H9 (cell line): ENCODE measurements around the gene RAB26. TPM values are rescaled to one million over a fixed set of nuclear protein-coding genes. Genes with fewer than 3 reads are reported as not detected.

Source experiments
- DNase-seq: peaks from one replicate; pipeline ENCODE4 v3.0.0-alpha.2; 2017
- H2AFZ ChIP-seq: one replicate; pipeline ENCODE4 v1.6.1; 2013; ENCODE audit warnings: mild to moderate bottlenecking, low read length, control low read depth, moderate library complexity
- H2AK5ac ChIP-seq: 2 replicates; pipeline ENCODE4 v1.6.1; 2013; ENCODE audit warnings: low read length, control low read depth, mixed read lengths; ENCODE audit not compliant: insufficient read length
- H2BK120ac ChIP-seq: one replicate; pipeline ENCODE4 v1.6.1; 2013; ENCODE audit warnings: low read depth, mild to moderate bottlenecking, low read length, control low read depth, inconsistent platforms; ENCODE audit not compliant: poor library complexity, severe bottlenecking
- H2BK12ac ChIP-seq: 2 replicates; pipeline ENCODE4 v1.6.1; 2013; ENCODE audit warnings: low read length, control low read depth, mixed read lengths, low read depth; ENCODE audit not compliant: insufficient read length
- H2BK15ac ChIP-seq: 2 replicates; pipeline ENCODE4 v1.6.1; 2013; ENCODE audit warnings: low read depth, low read length, control low read depth
- H2BK20ac ChIP-seq: one replicate; pipeline ENCODE4 v1.6.1; 2013; ENCODE audit warnings: low read depth, mild to moderate bottlenecking, low read length, control low read depth, inconsistent platforms; ENCODE audit not compliant: poor library complexity, severe bottlenecking
- H2BK5ac ChIP-seq: 2 replicates; pipeline ENCODE4 v1.6.1; 2013; ENCODE audit warnings: low read length, control low read depth, mixed read lengths; ENCODE audit not compliant: insufficient read length
- H3K14ac ChIP-seq: 2 replicates; pipeline ENCODE4 v1.6.1; 2013; ENCODE audit warnings: low read length, control low read depth; ENCODE audit not compliant: insufficient read depth
- H3K18ac ChIP-seq: 2 replicates; pipeline ENCODE4 v1.6.1; 2013; ENCODE audit warnings: low read depth, mild to moderate bottlenecking, mixed read lengths, low read length, control low read depth; ENCODE audit not compliant: insufficient read length
- H3K23ac ChIP-seq: 2 replicates; pipeline ENCODE4 v1.6.1; 2013; ENCODE audit warnings: low read length, control low read depth, mixed read lengths, low read depth; ENCODE audit not compliant: insufficient read length
- H3K23me2 ChIP-seq: 2 replicates; pipeline ENCODE4 v1.6.1; 2013; ENCODE audit warnings: low read depth, mild to moderate bottlenecking, mixed read lengths, low read length, control low read depth; ENCODE audit not compliant: insufficient read length, poor library complexity, severe bottlenecking
- H3K27ac ChIP-seq: 2 replicates; pipeline ENCODE4 v1.5.1; 2013; ENCODE audit warnings: low read length, control low read depth, mixed read lengths, low read depth; ENCODE audit not compliant: insufficient read length
- H3K27me3 ChIP-seq: 2 replicates; pipeline ENCODE4 v1.6.1; 2013; ENCODE audit warnings: low read length, control low read depth, inconsistent platforms; ENCODE audit not compliant: insufficient read depth
- H3K4ac ChIP-seq: 2 replicates; pipeline ENCODE4 v1.6.1; 2013; ENCODE audit warnings: low read depth, mild to moderate bottlenecking, control low read depth, inconsistent platforms, low read length, moderate library complexity
- H3K4me1 ChIP-seq: 2 replicates; pipeline ENCODE4 v1.6.1; 2013; ENCODE audit warnings: low read length, control low read depth, inconsistent platforms; ENCODE audit not compliant: insufficient read depth
- H3K4me2 ChIP-seq: 2 replicates; pipeline ENCODE4 v1.6.1; 2013; ENCODE audit warnings: low read length, control low read depth, mixed read lengths; ENCODE audit not compliant: insufficient read length, insufficient read depth
- H3K56ac ChIP-seq: 2 replicates; pipeline ENCODE4 v1.6.1; 2013; ENCODE audit warnings: low read depth, mild to moderate bottlenecking, mixed read lengths, low read length, control low read depth; ENCODE audit not compliant: insufficient read length
- H3K79me1 ChIP-seq: 2 replicates; pipeline ENCODE4 v1.6.1; 2013; ENCODE audit warnings: low read depth, mild to moderate bottlenecking, moderate library complexity, low read length, control low read depth, inconsistent platforms; ENCODE audit not compliant: insufficient read depth, poor library complexity, severe bottlenecking
- H3K79me2 ChIP-seq: 2 replicates; pipeline ENCODE4 v1.6.1; 2013; ENCODE audit warnings: low read length, control low read depth, inconsistent platforms; ENCODE audit not compliant: insufficient read depth
- H3K9ac ChIP-seq: 2 replicates; pipeline ENCODE4 v1.6.1; 2013; ENCODE audit warnings: low read length, control low read depth, mixed read lengths; ENCODE audit not compliant: insufficient read length; ENCODE audit errors: extremely low read depth
- H3K9me3 ChIP-seq: one replicate; pipeline ENCODE4 v1.6.1; 2013; ENCODE audit warnings: low read depth, low read length, inconsistent platforms; ENCODE audit not compliant: control insufficient read depth
- H3T11ph ChIP-seq: one replicate; pipeline ENCODE4 v1.6.1; 2013; ENCODE audit warnings: mild to moderate bottlenecking, low read length, control low read depth, inconsistent platforms
- H4K20me1 ChIP-seq: one replicate; pipeline ENCODE4 v1.6.1; 2013; ENCODE audit not compliant: control insufficient read depth, insufficient read length, insufficient read depth
- H4K5ac ChIP-seq: 2 replicates; pipeline ENCODE4 v1.6.1; 2013; ENCODE audit warnings: low read depth, mild to moderate bottlenecking, mixed read lengths, low read length, control low read depth; ENCODE audit not compliant: insufficient read length
- H4K8ac ChIP-seq: replicated peaks from 2 replicates; pipeline ENCODE4 v1.6.1; 2013; ENCODE audit warnings: low read length, control low read depth, mixed read lengths, low read depth; ENCODE audit not compliant: insufficient read length
- H4K91ac ChIP-seq: 2 replicates; pipeline ENCODE4 v1.6.1; 2013; ENCODE audit warnings: low read depth, mild to moderate bottlenecking, moderate library complexity, mixed read lengths, low read length, control low read depth; ENCODE audit not compliant: insufficient read length
- H3K27ac Mint-ChIP-seq, 3 experiments: 2 replicates in 2 of 3; 3 replicates in 1 of 3; pipeline ENCODE4 v1.8.0; 2020 to 2021; ENCODE audit warnings: mixed read lengths in 3 of 3, mild to moderate bottlenecking in 1 of 3, moderate library complexity in 1 of 3
- H3K27me3 Mint-ChIP-seq: 2 replicates; pipeline ENCODE4 v1.8.0; 2021; ENCODE audit warnings: low read depth, mild to moderate bottlenecking, moderate library complexity, mixed read lengths
- H3K36me3 Mint-ChIP-seq, 3 experiments: 2 replicates in 2 of 3; 3 replicates in 1 of 3; pipeline ENCODE4 v1.8.0; 2020 to 2021; ENCODE audit warnings: low read depth in 3 of 3, mixed read lengths in 3 of 3; ENCODE audit not compliant: insufficient read depth in 1 of 3
- H3K4me1 Mint-ChIP-seq, 2 experiments: 2 replicates each; pipeline ENCODE4 v1.8.0; 2020; ENCODE audit warnings: mixed read lengths in 2 of 2
- H3K4me3 Mint-ChIP-seq, 2 experiments: 2 replicates in 1 of 2; 3 replicates in 1 of 2; pipeline ENCODE4 v1.8.0; 2020 to 2021; ENCODE audit warnings: mild to moderate bottlenecking in 2 of 2, mixed read lengths in 2 of 2, moderate library complexity in 1 of 2
- H3K9me3 Mint-ChIP-seq, 2 experiments: 2 replicates in 1 of 2; 3 replicates in 1 of 2; pipeline ENCODE4 v1.8.0; 2020; ENCODE audit warnings: mild to moderate bottlenecking in 2 of 2, mixed read lengths in 2 of 2, moderate library complexity in 1 of 2
- WGBS: extraction: QIAGEN DNeasy Blood & Tissue Kit; methylation state at CpG from one replicate; pipeline ENCODE4 v1.1.7; 2013; ENCODE audit warnings: missing lambda C conversion rate, low lambda C conversion rate, mixed read lengths; ENCODE audit not compliant: insufficient read length; ENCODE audit errors: extremely low coverage; 5-methylcytosine and 5-hydroxymethylcytosine counted together
- total RNA-seq: library from RNA; stranded (reverse); gene quantifications from 2 replicates; pipeline ENCODE4 v1.2.1, GENCODE V29; 2021
- TF ChIP-seq, protein P1 (sequence below): fragments of 200-600 bp; sonication (generic); conservative IDR thresholded peaks from 3 replicates; pipeline ENCODE4 v1.8.0; 2021; ENCODE audit warnings: antibody characterized with exemption, mild to moderate bottlenecking

RAB26 gene
- total RNA-seq, 1 experiment from 2014 or later = 2.4 TPM

DNA sequence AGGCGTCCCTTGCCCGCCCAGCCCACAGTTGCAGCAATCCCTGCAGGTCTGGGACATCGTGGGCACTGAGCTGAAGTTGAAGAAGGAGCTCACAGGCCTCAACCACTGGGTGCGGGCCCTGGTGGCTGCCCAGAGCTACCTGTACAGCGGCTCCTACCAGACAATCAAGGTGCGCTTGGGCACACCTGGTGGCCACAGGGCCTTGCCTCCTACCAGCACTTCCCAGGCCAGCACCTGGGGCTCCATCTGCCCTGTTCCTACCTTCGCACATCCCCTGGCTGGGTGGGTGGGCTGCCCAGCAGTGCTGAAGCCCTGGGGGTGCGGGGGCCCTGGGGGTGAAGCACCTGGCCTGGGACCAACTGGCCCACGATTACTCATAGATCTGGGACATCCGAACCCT is 27.0 kb downstream of the RAB26 start:
- TF ChIP-seq, protein P1, sequence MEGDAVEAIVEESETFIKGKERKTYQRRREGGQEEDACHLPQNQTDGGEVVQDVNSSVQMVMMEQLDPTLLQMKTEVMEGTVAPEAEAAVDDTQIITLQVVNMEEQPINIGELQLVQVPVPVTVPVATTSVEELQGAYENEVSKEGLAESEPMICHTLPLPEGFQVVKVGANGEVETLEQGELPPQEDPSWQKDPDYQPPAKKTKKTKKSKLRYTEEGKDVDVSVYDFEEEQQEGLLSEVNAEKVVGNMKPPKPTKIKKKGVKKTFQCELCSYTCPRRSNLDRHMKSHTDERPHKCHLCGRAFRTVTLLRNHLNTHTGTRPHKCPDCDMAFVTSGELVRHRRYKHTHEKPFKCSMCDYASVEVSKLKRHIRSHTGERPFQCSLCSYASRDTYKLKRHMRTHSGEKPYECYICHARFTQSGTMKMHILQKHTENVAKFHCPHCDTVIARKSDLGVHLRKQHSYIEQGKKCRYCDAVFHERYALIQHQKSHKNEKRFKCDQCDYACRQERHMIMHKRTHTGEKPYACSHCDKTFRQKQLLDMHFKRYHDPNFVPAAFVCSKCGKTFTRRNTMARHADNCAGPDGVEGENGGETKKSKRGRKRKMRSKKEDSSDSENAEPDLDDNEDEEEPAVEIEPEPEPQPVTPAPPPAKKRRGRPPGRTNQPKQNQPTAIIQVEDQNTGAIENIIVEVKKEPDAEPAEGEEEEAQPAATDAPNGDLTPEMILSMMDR = no peak
- H3K4me1 ChIP-seq = no peaks in the 10 kb centered on the region

More for the DNA sequence above, 27.0 kb downstream of the RAB26 start:
- no CpG with 5 or more reads among the region's 10 CpGs for WGBS
- Mint-ChIP-seq H3K27me3 (no peaks in the 10 kb centered on the region), H3K27ac (no peak overlapping the region), H3K36me3 (peaks cover 11 to 44% (median 41%) of the 10 kb centered on the region in 3 experiments), H3K4me3 (no peak overlapping the region), H3K9me3 (no peaks in the 10 kb centered on the region), H3K4me1 (no peaks in the 10 kb centered on the region)
- no peaks in the 10 kb centered on the region for H3K79me1 ChIP-seq
- H3T11ph ChIP-seq = no peak overlapping the region
- H4K5ac ChIP-seq = no peak overlapping the region
- no peak overlapping the region for H4K8ac ChIP-seq
- peaks cover 4% of the 10 kb centered on the region for H3K23me2 ChIP-seq
- no peaks in the 10 kb centered on the region for H3K9me3 ChIP-seq
- H3K9ac ChIP-seq = no peak overlapping the region
- H4K91ac ChIP-seq = no peak overlapping the region
- H3K4me2 ChIP-seq = no peak overlapping the region
- H2AFZ ChIP-seq = no peak overlapping the region
- no peak overlapping the region for H2BK20ac ChIP-seq
- H3K27me3 ChIP-seq = no peaks in the 10 kb centered on the region
- no peak overlapping the region for H2BK120ac ChIP-seq
- H3K14ac ChIP-seq = no peak overlapping the region
- H2AK5ac ChIP-seq = no peak overlapping the region
- H2BK12ac ChIP-seq = no peak overlapping the region
- no peak overlapping the region for H3K4ac ChIP-seq
- no peak overlapping the region for H3K56ac ChIP-seq
- DNase-seq = no peak
- no peaks in the 10 kb centered on the region for H3K79me2 ChIP-seq
- no peaks in the 10 kb centered on the region for H4K20me1 ChIP-seq
- H2BK15ac ChIP-seq = no peak overlapping the region
- no peak overlapping the region for H3K23ac ChIP-seq
- H3K18ac ChIP-seq = no peak overlapping the region
- H2BK5ac ChIP-seq = no peak overlapping the region
- H3K27ac ChIP-seq = no peak overlapping the region
